BLaER1 treated with 17β-estradiol and CSF1 and Interleukin-3, amounts not matched to agents 10 nM and 100 nM (cell line): ENCODE results near the gene AREL1.
A peak's percentile ranks its signal among the peaks of the same experiment; 100 is the strongest.

Experiments used
- H3K27ac ChIP-seq, 11 experiments: shearing (Covaris generic); formaldehyde crosslinking; 2 replicates each; pipeline ENCODE4 v1.8.1; 2022
- H3K27me3 ChIP-seq, 11 experiments: shearing (Covaris generic); formaldehyde crosslinking; 2 replicates each; pipeline ENCODE4 v1.8.1; 2022
- H3K36me3 ChIP-seq, 11 experiments: shearing (Covaris generic); formaldehyde crosslinking; 2 replicates each; pipeline ENCODE4 v1.8.1; 2022
- H3K4me1 ChIP-seq, 10 experiments: shearing (Covaris generic); formaldehyde crosslinking; 2 replicates each; pipeline ENCODE4 v1.8.1; 2022
- H3K4me2 ChIP-seq, 11 experiments: shearing (Covaris generic); formaldehyde crosslinking; 2 replicates each; pipeline ENCODE4 v1.8.1; 2022
- H3K4me3 ChIP-seq, 10 experiments: shearing (Covaris generic); formaldehyde crosslinking; 2 replicates each; pipeline ENCODE4 v1.8.1; 2022
- H3K9ac ChIP-seq, 11 experiments: shearing (Covaris generic); formaldehyde crosslinking; 2 replicates each; pipeline ENCODE4 v1.8.1; 2022
- H3K9me3 ChIP-seq, 11 experiments: shearing (Covaris generic); formaldehyde crosslinking; replicated peaks in 1 of 11; 2 replicates each; pipeline ENCODE4 v1.8.1; 2022
- H4K20me1 ChIP-seq, 11 experiments: shearing (Covaris generic); formaldehyde crosslinking; 2 replicates each; pipeline ENCODE4 v1.8.1; 2022
- Cebpa-rat ChIP-seq, 11 experiments: shearing (Covaris generic); IDR thresholded peaks; 2 replicates each; pipeline ENCODE4 v1.8.1; 2022

AREL1 gene

GRCh38 chr14:74612350-74613021 is 100.4 kb downstream of the AREL1 start:
- Histone ChIP-seq H3K4me2 (peak overlapping the region; percentile 94 to 98 (median 97)), H4K20me1 (peaks cover 0 to 28% (median 20%) of the 10 kb centered on the region in 11 experiments; a peak in 13 of 22 replicates), H3K36me3 (no peaks in the 10 kb centered on the region), H3K27me3 (peaks cover 24 to 47% (median 42%) of the 10 kb centered on the region in 11 experiments), H3K4me1 (peaks cover 59 to 78% (median 66%) of the 10 kb centered on the region in 10 experiments), H3K9ac (peak overlapping the region; percentile 34 to 78 (median 64); a peak in 21 of 22 replicates), H3K4me3 (peak overlapping the region; percentile 59 to 72 (median 66)), H3K9me3 (no peaks in the 10 kb centered on the region), H3K27ac (peak overlapping the region in 4 of 11 experiments; percentile 1 to 42 (median 26); a peak in 6 of 22 replicates)
- no peak for TF ChIP-seq Cebpa-rat (IDR thresholded peaks at IDR 0.05)

GRCh38 chr14:74611650-74612349 is 101.1 kb downstream of the AREL1 start, which contains the start of gene LTBP2:
TSS of gene LTBP2 (minus strand) at chr14:74612237. CDS start at chr14:74611944, 293 bp downstream.
- Histone ChIP-seq H3K27me3 (peaks cover 24 to 47% (median 42%) of the 10 kb centered on the region in 11 experiments), H3K36me3 (no peaks in the 10 kb centered on the region), H3K9me3 (no peaks in the 10 kb centered on the region), H3K27ac (peak within 1 kb of the TSS in 4 of 11 experiments; percentile 1 to 42 (median 26); a peak in 6 of 22 replicates), H3K4me2 (peak within 1 kb of the TSS; percentile 94 to 98 (median 97)), H3K9ac (peak within 1 kb of the TSS; percentile 34 to 78 (median 64); a peak in 21 of 22 replicates), H3K4me1 (peaks cover 52 to 71% (median 60%) of the 10 kb centered on the region in 10 experiments), H4K20me1 (peaks cover 0 to 28% (median 20%) of the 10 kb centered on the region in 11 experiments; a peak in 13 of 22 replicates), H3K4me3 (peak within 1 kb of the TSS; percentile 59 to 72 (median 66))
- no peak for TF ChIP-seq Cebpa-rat (IDR thresholded peaks at IDR 0.05)
